Adrenal gland (tissue), 12 donors: ENCODE data around the gene DBNL. TPM values are rescaled to one million over a fixed set of nuclear protein-coding genes. Genes with fewer than 3 reads are reported as not detected.

Experiments used
- DNase-seq, 7 donors: peaks; one replicate each; pipeline ENCODE4 v3.0.0-alpha.2; 2019 to 2020
- H3K27ac ChIP-seq, 5 donors: fragments of 200-600 bp; sonication (generic) in 4 of 5; 1 replicate in 3 of 5; 2 replicates in 2 of 5; pipeline versions ENCODE4 v1.5.1 to v1.8.0; 2016 to 2020; ENCODE audit warnings: mild to moderate bottlenecking in 1 of 5
- H3K27me3 ChIP-seq: fragments of 200-600 bp; 2 replicates; pipeline ENCODE4 v1.8.0; 2021
- H3K36me3 ChIP-seq, 2 donors: fragments of 200-600 bp; replicated peaks in 1 of 2; 1 replicate in 1 of 2; 2 replicates in 1 of 2; pipeline versions ENCODE4 v1.5.1 to v1.8.0; 2018 to 2022
- H3K4me1 ChIP-seq, 2 donors: fragments of 200-600 bp; replicated peaks in 1 of 2; 1 replicate in 1 of 2; 2 replicates in 1 of 2; pipeline versions ENCODE4 v1.5.1 to v1.8.0; 2018 to 2021
- H3K4me3 ChIP-seq, 4 donors: fragments of 200-600 bp; sonication (generic) in 3 of 4; one replicate each; pipeline ENCODE4 v1.5.1; 2016 to 2018
- H3K9me3 ChIP-seq, 3 donors: fragments of 200-600 bp; sonication (generic) in 1 of 3; replicated peaks in 1 of 3; 1 replicate in 2 of 3; 2 replicates in 1 of 3; pipeline versions ENCODE4 v1.5.1 to v1.8.0; 2016 to 2021
- CTCF ChIP-seq, 6 experiments: fragments of 450-650 bp in 4 of 6; fragments of 200-600 bp in 2 of 6; sonication (generic) in 1 of 6; IDR thresholded peaks; 1 replicate in 5 of 6; 2 replicates in 1 of 6; pipeline versions ENCODE4 v1.5.1 to v1.8.0; 2016 to 2021; ENCODE audit warnings: antibody characterized with exemption in 6 of 6, mild to moderate bottlenecking in 2 of 6, moderate library complexity in 1 of 6
- POLR2A ChIP-seq, 2 donors: fragments of 450-650 bp; IDR thresholded peaks; one replicate each; pipeline ENCODE4 v1.6.1; 2017; ENCODE audit warnings: antibody characterized with exemption in 2 of 2, mild to moderate bottlenecking in 2 of 2, moderate library complexity in 1 of 2
- WGBS, 4 donors: extraction: QIAGEN DNeasy Blood & Tissue Kit in 2 of 4; methylation state at CpG; one replicate each; pipeline versions ENCODE4 v1.1.5 to v1.1.7; 2013 to 2017; 5-methylcytosine and 5-hydroxymethylcytosine counted together
- intact Hi-C, 2 donors: fragments of 100-400 bp; cut with DNase I; formaldehyde crosslinking; loops; one replicate each; pipeline versions ENCODE4 v1.14.1 to v1.15.0; 2022 to 2023
- polyA plus RNA-seq, 3 donors: library from polyadenylated mRNA; stranded (reverse); fragments of 200-250 nt in 2 of 3; fragments of 350-450 nt in 1 of 3; fragmentation: Illumina TruSeq in 1 of 3; extraction: RNeasy Lipid Tissue Mini Kit (QIAGEN cat#74804) in 1 of 3; gene quantifications; one replicate each; pipeline ENCODE4 v1.2.3, GENCODE V29; 2013 to 2014
- total RNA-seq, 9 donors: library from RNA; depleted of rRNA in 4 of 9; stranded (reverse); fragments of >200 nt in 4 of 9; fragments of 120-200 nt in 1 of 9; fragmentation: NEBNext Ultra II Directional in 1 of 9; extraction: Animal tissue kit (Norgen Biotek cat#: 25700) in 1 of 9; gene quantifications; one replicate each; pipeline versions ENCODE4 v1.1.0 to v1.2.4, GENCODE V29; 2013 to 2023
- donor health status: healthy with polysubstance abuse.
- donor health status: Bipolar disorder and iron deficiency.
- donor health status: DM: yes; HTN: yes; CAD: no.
- donor health status: DM: no; HTN: no; CAD: no.
- donor health status: DM: no; HTN: no; CAD: no.
- donor health status: DM: yes; HTN: yes; CAD: no.

The DBNL gene
- total and polyA plus RNA-seq, 12 donors: 46.2 to 145 (median 77.7) TPM

DNA sequence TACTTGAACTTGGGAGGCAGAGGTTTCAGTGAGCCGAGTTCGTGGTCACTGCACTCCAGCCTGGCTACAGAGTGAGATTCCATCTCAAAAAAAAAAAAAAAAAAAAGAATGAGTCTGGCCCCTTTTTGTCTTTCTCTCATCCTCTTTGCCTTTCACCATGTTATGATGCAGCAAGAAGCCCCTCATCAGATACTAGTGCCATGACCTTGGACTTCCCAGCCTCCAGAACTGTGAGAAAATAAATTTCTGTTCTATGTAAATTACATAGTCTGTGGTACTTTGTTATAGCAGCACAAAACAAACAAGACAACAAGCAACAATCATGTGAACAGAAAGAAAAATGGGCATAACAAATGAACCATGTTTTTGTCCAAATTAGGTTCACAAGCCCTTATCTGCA is 2.3 kb upstream of the DBNL start:
- DNase-seq: peak in 2 of 7 donors; percentile 4 to 5
- H3K9me3 ChIP-seq: no peaks in the 10 kb centered on the region
- TF ChIP-seq CTCF (IDR thresholded peaks at IDR 0.05): no peak
- no peak for TF ChIP-seq POLR2A (IDR thresholded peaks at IDR 0.05)
- peaks cover 21 to 25% of the 10 kb centered on the region in 2 donors for H3K4me1 ChIP-seq
- no peak overlapping the region for H3K4me3 ChIP-seq
- intact Hi-C loops: no loop called here
- no peaks in the 10 kb centered on the region for H3K36me3 ChIP-seq
- WGBS, 4 donors: 87 to 98% (median 97%) methylated on average over 2 of the region's 2 CpGs
- no peak overlapping the region for H3K27ac ChIP-seq
- H3K27me3 ChIP-seq: no peaks in the 10 kb centered on the region

GRCh38 chr7:44043902-44044301 is 600 bp upstream of the DBNL start:
- Histone ChIP-seq H3K27me3 (no peaks in the 10 kb centered on the region), H3K4me1 (peaks cover 21 to 25% of the 10 kb centered on the region in 2 donors), H3K27ac (peak overlapping the region in 4 of 5 donors; percentile 79 to 87 (median 82)), H3K36me3 (no peaks in the 10 kb centered on the region), H3K4me3 (peak overlapping the region in 3 of 4 donors; percentile 31 to 67 (median 61)), H3K9me3 (no peaks in the 10 kb centered on the region)
- intact Hi-C loops: no loop called here
- TF ChIP-seq POLR2A (IDR thresholded peaks at IDR 0.05) (no peak), CTCF (IDR thresholded peaks at IDR 0.05) (no peak)
- peak in 2 of 7 donors; percentile 10 to 52 for DNase-seq
- 20 to 26% (median 25%) methylated on average over 8 of the region's 8 CpGs for WGBS, 4 donors

DNA sequence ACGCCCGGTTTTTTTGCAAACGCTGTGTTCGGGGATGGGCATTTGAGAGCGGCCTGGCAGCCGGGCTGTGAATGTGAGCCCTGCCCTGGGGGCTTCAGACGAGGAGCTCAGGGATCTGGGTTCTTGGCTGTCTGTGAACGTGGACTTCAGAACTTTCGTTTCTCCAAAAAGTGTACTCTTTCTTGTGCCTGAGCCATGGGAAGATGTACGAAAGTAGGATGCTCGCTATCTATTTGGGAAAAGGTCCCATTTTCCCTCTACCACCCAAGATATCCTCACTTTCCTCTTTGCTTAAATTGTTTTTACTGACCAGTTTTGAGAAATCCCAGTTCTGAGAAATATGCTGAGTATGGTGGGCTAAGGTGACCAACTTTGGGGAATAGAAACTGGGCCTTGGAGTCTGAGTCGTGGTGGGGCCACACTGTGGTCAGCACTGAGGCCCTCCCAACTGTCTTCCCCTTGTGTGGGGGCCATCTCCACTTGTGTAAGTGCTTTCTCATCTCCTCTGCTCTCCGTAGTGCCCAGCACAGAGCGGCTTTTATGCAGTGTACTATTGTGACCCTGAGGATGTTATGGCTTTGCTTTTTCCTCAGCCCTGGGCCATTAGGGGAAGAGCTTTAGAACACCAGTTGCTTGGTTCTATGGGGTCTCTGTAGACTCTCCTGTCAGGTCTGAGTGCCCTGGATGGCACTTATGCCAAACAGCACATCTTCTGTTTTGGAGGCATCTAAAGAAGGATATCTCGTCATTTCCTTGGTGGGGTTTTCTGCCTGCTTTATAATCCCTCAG is 918 bp downstream of the DBNL start:
- Histone ChIP-seq H3K4me1 (peaks cover 21 to 22% of the 10 kb centered on the region in 2 donors), H3K9me3 (no peaks in the 10 kb centered on the region), H3K36me3 (peaks cover 0 to 12% of the 10 kb centered on the region in 2 donors), H3K27ac (peak overlapping the region in 4 of 5 donors; percentile 79 to 87 (median 82)), H3K27me3 (no peaks in the 10 kb centered on the region), H3K4me3 (peak overlapping the region; percentile 8 to 67 (median 46))
- peak in 2 of 7 donors; percentile 12 to 46 for DNase-seq
- intact Hi-C loops: no loop called here
- 18 to 29% (median 22%) methylated on average over 10 to 15 of the region's 15 CpGs for WGBS, 4 donors
- TF ChIP-seq POLR2A (IDR thresholded peaks at IDR 0.05): no peak
- TF ChIP-seq CTCF (IDR thresholded peaks at IDR 0.05): no peak

DNA sequence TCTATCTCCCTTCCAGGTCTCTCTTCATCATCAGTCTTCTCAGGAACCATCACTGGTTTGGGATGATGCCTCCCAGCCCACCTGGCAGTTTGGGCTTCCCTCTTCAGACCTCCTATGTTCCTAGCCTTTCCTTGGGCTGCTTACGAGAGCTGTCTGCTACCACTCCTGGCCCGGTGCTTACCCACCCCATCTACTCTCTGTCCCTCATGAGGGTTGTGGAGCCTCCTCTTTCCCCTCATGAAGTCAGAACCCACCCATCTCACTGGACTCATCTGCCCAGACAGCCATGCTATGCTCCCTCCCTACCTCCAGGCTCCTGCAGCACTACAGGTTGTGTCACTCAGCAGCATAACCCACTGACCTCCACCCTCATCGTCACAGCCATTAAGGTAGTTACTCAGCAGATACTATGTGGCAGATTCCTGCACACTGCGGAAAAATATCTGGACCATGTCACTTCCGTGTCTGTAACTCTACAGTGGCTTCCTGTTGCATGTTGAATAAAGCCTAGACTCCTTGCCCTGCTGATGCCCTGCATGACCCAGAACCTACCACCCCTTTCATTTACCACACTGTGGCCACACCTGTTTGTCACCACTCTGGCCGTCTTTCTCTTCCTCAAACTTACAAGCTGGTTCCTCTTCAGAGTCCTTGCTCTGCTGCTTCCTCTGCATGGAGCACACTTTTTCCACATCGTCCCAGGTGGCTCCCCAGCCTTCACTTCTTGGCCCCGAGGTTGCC is 2.0 kb downstream of the DBNL start:
- DNase-seq: peak in 2 of 7 donors; percentile 38 to 57
- no peaks in the 10 kb centered on the region for H3K27me3 ChIP-seq
- H3K27ac ChIP-seq: peak overlapping the region in 1 of 5 donors; percentile 53
- H3K4me1 ChIP-seq: peaks cover 18 to 21% of the 10 kb centered on the region in 2 donors
- no peak overlapping the region for H3K4me3 ChIP-seq
- 67 to 74% (median 71%) methylated on average over 8 of the region's 8 CpGs for WGBS, 4 donors
- intact Hi-C loops: no loop called here
- H3K36me3 ChIP-seq: peaks cover 0 to 23% of the 10 kb centered on the region in 2 donors
- TF ChIP-seq POLR2A (IDR thresholded peaks at IDR 0.05) (no peak), CTCF (IDR thresholded peaks at IDR 0.05) (no peak)
- H3K9me3 ChIP-seq: no peaks in the 10 kb centered on the region
